Aorta (tissue), 5 donors: ENCODE results near the gene SOX15. TPM values are rescaled to one million over a fixed set of nuclear protein-coding genes. Genes with fewer than 3 reads are reported as not detected.
A peak's percentile ranks its signal among the peaks of the same experiment; 100 is the strongest.

Source experiments
- ATAC-seq: fragments of 200-7000 bp; cut with Tn5 transposase; one replicate; pipeline ENCODE4 v1.9.1; 2022; ENCODE audit warnings: moderate library complexity; ENCODE audit not compliant: low FRiP score
- DNase-seq, 2 donors: peaks; one replicate each; pipeline ENCODE4 v3.0.0-alpha.2; 2020
- H3K27ac ChIP-seq, 2 donors: one replicate each; pipeline ENCODE4 v1.5.1; 2013; ENCODE audit warnings: low read length in 2 of 2, mild to moderate bottlenecking in 2 of 2, moderate library complexity in 2 of 2, control low read depth in 1 of 2, inconsistent platforms in 1 of 2, low read depth in 1 of 2
- H3K27me3 ChIP-seq, 2 donors: one replicate each; pipeline ENCODE4 v1.6.1; 2013; ENCODE audit warnings: control low read depth in 1 of 2, low read length in 1 of 2, mild to moderate bottlenecking in 1 of 2, moderate library complexity in 1 of 2; ENCODE audit not compliant: insufficient read depth in 2 of 2, control insufficient read depth in 1 of 2
- H3K36me3 ChIP-seq, 2 donors: one replicate each; pipeline ENCODE4 v1.6.1; 2013; ENCODE audit warnings: control low read depth in 1 of 2, low read length in 1 of 2, mild to moderate bottlenecking in 1 of 2; ENCODE audit not compliant: insufficient read depth in 2 of 2, control insufficient read depth in 1 of 2
- H3K4me1 ChIP-seq, 2 donors: one replicate each; pipeline ENCODE4 v1.6.1; 2013; ENCODE audit warnings: low read length in 2 of 2, control low read depth in 1 of 2, mild to moderate bottlenecking in 1 of 2, moderate library complexity in 1 of 2; ENCODE audit not compliant: insufficient read depth in 2 of 2, control insufficient read depth in 1 of 2
- H3K4me3 ChIP-seq, 2 donors: one replicate each; pipeline ENCODE4 v1.5.1; 2013; ENCODE audit warnings: low read length in 2 of 2, control low read depth in 1 of 2, mild to moderate bottlenecking in 1 of 2
- H3K9me3 ChIP-seq: one replicate; pipeline ENCODE4 v1.6.1; 2013; ENCODE audit warnings: mild to moderate bottlenecking, low read length; ENCODE audit not compliant: control insufficient read depth
- WGBS, 2 donors: extraction: QIAGEN DNeasy Blood & Tissue Kit; methylation state at CpG; one replicate each; pipeline ENCODE4 v1.1.7; 2013; 5-methylcytosine and 5-hydroxymethylcytosine counted together
- intact Hi-C, 2 donors: fragments of 100-400 bp; cut with DNase I; formaldehyde crosslinking; loops; one replicate each; pipeline versions ENCODE4 v1.14.2 to v1.15.0; 2022
- polyA plus RNA-seq, 2 donors: library from polyadenylated mRNA; stranded (reverse); fragments of 200-250 nt; gene quantifications; one replicate each; pipeline ENCODE4 v1.2.3, GENCODE V29; 2013
- total RNA-seq, 2 donors: library from RNA; stranded (reverse); fragmentation: NEBNext Ultra II Directional; extraction: Animal tissue kit (Norgen Biotek cat#: 25700); gene quantifications; one replicate each; pipeline ENCODE4 v1.2.1, GENCODE V29; 2021
- donor health status: healthy with polysubstance abuse.
- donor health status: Bipolar disorder and iron deficiency.
- donor health status: DM: no; HTN: no; CAD: no.
- donor health status: DM: no; HTN: no; CAD: no.
- donor health status: DM: yes; HTN: yes; CAD: no.

Gene SOX15
- total and polyA plus RNA-seq, 4 donors: 0.50 to 2.8 (median 1.7) TPM

DNA sequence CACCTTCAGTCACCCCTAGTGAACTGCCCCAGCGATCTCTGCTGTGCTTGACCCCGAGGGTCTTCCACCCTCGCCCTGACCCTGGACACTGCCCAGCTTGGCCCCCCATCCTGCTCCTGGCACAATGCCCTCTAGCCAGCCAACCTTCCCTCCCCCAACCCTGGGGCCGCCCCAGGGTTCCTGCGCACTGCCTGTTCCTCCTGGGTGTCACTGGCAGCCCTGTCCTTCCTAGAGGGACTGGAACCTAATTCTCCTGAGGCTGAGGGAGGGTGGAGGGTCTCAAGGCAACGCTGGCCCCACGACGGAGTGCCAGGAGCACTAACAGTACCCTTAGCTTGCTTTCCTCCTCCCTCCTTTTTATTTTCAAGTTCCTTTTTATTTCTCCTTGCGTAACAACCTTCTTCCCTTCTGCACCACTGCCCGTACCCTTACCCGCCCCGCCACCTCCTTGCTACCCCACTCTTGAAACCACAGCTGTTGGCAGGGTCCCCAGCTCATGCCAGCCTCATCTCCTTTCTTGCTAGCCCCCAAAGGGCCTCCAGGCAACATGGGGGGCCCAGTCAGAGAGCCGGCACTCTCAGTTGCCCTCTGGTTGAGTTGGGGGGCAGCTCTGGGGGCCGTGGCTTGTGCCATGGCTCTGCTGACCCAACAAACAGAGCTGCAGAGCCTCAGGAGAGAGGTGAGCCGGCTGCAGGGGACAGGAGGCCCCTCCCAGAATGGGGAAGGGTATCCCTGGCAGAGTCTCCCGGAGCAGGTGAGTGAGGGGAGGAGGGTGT lies 31.2 kb downstream of the SOX15 start, which contains the start of gene TNFSF13:
TSS of gene TNFSF13 (plus strand) at position 207 of the 776 bp plus-strand sequence. CDS start at position 497, 290 bp downstream.
- no peaks in the 10 kb centered on the region for H3K36me3 ChIP-seq
- peak; percentile 80 to 81 for DNase-seq
- H3K4me3 ChIP-seq: no peak within 1 kb of the TSS
- H3K9me3 ChIP-seq: no peaks in the 10 kb centered on the region
- intact Hi-C loops: loop anchor here (1.0 to 5.0 kb wide), 3 partner anchors 42 to 206 kb away; partner anchors contain the start of gene KCTD11 (in 1 of the 2)
- ATAC-seq: peak; percentile 34
- no peaks in the 10 kb centered on the region for H3K27me3 ChIP-seq
- 22 to 25% methylated on average over 16 of the region's 16 CpGs for WGBS, 2 donors
- no peaks in the 10 kb centered on the region for H3K4me1 ChIP-seq
- peak within 1 kb of the TSS; percentile 62 to 93 for H3K27ac ChIP-seq

DNA sequence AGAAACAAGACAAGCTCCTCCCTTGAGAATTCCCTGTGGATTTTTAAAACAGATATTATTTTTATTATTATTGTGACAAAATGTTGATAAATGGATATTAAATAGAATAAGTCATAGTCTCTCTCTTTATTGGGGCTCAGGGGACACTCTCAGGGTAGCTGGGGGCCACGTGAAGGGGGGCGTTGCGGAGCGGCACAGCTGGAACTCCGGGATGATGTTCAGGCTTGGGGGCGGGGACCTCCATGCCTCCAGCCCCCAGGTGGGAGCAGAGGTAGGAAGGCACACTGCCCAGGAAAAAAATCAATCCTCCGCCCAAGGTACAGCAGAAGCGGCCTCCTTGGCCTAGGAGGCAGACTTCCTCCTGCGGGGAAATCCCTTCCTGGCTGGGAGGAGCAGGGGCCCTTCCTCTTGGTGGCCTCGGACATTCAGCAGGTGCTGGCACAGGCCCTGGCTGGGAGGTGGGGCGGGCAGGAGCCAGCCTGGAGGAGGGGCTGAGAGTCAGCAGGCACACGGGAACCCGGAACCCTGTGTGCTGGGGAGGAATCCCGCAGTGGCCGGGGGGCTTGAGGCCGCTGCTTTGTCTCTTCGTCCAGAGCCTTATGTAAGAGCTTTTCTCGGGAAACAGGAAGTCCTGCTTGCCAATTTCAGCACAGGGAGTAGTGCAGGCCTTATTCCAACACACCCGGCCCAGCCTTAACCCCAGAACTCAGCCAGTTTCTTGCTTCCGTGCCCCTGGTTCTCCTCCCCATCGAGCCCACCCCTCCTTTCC lies 31.9 kb downstream of the SOX15 start:
- DNase-seq (peak; percentile 89 to 94), ATAC-seq (peak; percentile 79)
- Histone ChIP-seq H3K36me3 (no peaks in the 10 kb centered on the region), H3K27me3 (no peaks in the 10 kb centered on the region), H3K9me3 (no peaks in the 10 kb centered on the region), H3K4me1 (no peaks in the 10 kb centered on the region), H3K27ac (peak overlapping the region; percentile 62 to 93), H3K4me3 (no peak overlapping the region)
- 7 to 8% methylated on average over 19 to 21 of the region's 21 CpGs for WGBS, 2 donors
- intact Hi-C loops: loop anchor here in 1 of 2 donors (2.0 to 5.0 kb wide), 2 partner anchors 121 to 206 kb away; partner anchors contain the start of gene KCTD11

DNA sequence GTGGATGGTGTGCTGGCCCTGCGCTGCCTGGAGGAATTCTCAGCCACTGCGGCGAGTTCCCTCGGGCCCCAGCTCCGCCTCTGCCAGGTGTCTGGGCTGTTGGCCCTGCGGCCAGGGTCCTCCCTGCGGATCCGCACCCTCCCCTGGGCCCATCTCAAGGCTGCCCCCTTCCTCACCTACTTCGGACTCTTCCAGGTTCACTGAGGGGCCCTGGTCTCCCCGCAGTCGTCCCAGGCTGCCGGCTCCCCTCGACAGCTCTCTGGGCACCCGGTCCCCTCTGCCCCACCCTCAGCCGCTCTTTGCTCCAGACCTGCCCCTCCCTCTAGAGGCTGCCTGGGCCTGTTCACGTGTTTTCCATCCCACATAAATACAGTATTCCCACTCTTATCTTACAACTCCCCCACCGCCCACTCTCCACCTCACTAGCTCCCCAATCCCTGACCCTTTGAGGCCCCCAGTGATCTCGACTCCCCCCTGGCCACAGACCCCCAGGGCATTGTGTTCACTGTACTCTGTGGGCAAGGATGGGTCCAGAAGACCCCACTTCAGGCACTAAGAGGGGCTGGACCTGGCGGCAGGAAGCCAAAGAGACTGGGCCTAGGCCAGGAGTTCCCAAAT lies 32.6 kb downstream of the SOX15 start:
- intact Hi-C loops: loop anchor here in 1 of 2 donors (5.0 kb wide), 1 partner anchor 205 kb away; the partner anchor contains the start of gene KCTD11
- no peaks in the 10 kb centered on the region for H3K36me3 ChIP-seq
- no peaks in the 10 kb centered on the region for H3K4me1 ChIP-seq
- 60 to 65% methylated on average over 15 to 19 of the region's 19 CpGs for WGBS, 2 donors
- no peak overlapping the region for H3K4me3 ChIP-seq
- DNase-seq (no peak), ATAC-seq (no peak)
- H3K27ac ChIP-seq: peak overlapping the region in 1 of 2 donors; percentile 93
- H3K9me3 ChIP-seq: no peaks in the 10 kb centered on the region
- no peaks in the 10 kb centered on the region for H3K27me3 ChIP-seq

DNA sequence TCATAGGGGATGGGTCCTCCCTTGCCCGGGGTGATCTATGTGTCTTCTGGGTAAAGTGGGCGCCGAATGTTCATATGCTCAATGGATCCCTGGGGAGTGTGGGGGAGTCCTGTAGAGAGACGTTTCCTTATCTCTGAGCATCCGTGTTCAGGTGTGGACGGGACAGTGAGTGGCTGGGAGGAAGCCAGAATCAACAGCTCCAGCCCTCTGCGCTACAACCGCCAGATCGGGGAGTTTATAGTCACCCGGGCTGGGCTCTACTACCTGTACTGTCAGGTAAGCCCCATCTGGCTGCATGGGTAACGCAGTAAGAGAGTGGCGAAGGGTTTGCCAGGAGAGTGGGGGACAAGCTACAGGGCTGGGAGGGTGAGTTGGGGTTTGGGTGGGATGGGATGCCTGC lies 33.3 kb downstream of the SOX15 start:
- Histone ChIP-seq H3K27me3 (no peaks in the 10 kb centered on the region), H3K27ac (no peak overlapping the region), H3K4me3 (no peak overlapping the region), H3K9me3 (no peaks in the 10 kb centered on the region), H3K4me1 (no peaks in the 10 kb centered on the region), H3K36me3 (no peaks in the 10 kb centered on the region)
- WGBS, 2 donors: 85 to 86% methylated on average over 12 of the region's 12 CpGs
- intact Hi-C loops: loop anchor here in 1 of 2 donors (5.0 kb wide), 1 partner anchor 204 kb away; the partner anchor contains the start of gene KCTD11
- ATAC-seq: no peak
- no peak for DNase-seq

DNA sequence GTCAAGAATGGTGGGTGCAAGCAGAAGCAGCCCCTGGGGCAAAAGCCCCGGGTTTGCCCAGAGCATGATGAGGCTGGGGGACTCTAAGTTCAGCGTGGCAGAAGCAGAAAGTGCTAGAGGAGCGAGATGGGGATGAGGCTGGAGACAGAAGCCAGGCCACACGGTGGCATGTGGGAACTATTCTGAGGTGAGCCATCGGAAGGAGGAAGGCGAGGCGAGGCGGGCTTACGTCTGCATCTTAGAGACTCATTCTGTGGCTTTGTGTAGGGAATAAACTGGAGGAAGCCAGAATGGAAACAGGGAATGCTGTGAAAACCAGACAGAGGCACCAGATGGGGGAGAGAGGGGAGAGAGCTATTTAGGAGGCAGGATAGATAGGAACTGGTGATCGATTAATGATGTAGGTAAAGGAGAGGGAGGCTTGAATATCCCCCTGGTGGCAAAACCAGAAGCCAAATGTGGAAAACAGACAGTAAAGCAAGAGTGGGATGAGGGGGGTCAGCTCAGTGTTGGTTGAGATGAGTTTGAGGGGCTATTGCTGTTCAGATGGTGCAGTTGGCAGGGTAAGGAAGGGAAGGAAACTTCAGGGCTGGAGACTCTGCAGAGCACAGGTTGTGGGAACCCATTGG lies 34.5 kb downstream of the SOX15 start:
- Histone ChIP-seq H3K9me3 (no peaks in the 10 kb centered on the region), H3K27me3 (no peaks in the 10 kb centered on the region), H3K4me1 (no peaks in the 10 kb centered on the region), H3K27ac (no peak overlapping the region), H3K4me3 (no peak overlapping the region), H3K36me3 (no peaks in the 10 kb centered on the region)
- intact Hi-C loops: loop anchor here in 1 of 2 donors (5.0 kb wide), 1 partner anchor 203 kb away; the partner anchor contains the start of gene KCTD11
- ATAC-seq: no peak
- DNase-seq: no peak
- WGBS, 2 donors: 59 to 66% methylated on average over 10 of the region's 10 CpGs

DNA sequence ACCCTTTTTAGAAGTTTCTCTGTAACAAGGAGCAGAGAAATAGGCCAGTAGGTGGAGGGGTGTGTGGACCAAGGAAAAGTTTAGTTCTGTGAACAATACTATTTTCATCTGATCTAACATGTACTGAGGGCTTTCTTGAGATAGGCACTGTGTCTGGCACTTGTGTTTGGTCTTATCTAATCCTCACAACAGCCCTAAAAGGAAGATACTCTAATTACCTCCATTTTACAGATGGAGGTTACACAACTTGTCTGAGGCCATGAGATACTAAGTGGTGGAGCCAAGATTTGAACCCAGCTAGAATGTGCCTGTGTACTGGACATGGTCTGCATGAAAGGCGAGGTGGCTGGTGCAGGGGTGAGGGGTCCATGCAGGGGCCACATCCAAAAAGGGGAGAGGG lies 36.5 kb downstream of the SOX15 start:
- Histone ChIP-seq H3K4me3 (no peak overlapping the region), H3K27me3 (no peaks in the 10 kb centered on the region), H3K4me1 (no peaks in the 10 kb centered on the region), H3K27ac (no peak overlapping the region), H3K9me3 (no peaks in the 10 kb centered on the region), H3K36me3 (no peaks in the 10 kb centered on the region)
- ATAC-seq (no peak), DNase-seq (no peak)
- 92 to 98% methylated on average over 1 of the region's 1 CpG for WGBS, 2 donors
- intact Hi-C loops: no loop called here

DNA sequence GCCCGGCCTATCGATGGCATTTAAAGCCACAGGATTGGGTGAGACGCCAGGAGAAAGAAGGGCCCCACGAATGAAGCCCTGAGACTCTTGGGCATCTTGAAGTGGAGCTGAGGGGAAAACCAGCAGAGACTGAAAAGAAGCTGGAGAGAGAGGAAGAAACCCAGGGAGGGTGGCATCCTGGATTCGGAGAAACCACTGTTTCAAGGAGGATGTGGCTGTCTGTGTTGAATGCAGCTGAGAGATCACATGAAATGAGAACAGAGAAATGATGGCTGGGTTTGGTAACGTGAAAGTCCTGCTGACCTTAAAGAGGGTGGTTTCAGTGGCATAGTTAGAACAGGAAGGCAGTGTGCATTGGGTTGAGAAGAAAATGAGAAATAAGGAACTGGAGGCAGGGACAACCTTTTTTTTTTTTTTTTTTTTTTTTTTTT lies 37.3 kb downstream of the SOX15 start:
- Histone ChIP-seq H3K36me3 (no peaks in the 10 kb centered on the region), H3K4me1 (no peaks in the 10 kb centered on the region), H3K4me3 (no peak overlapping the region), H3K9me3 (no peaks in the 10 kb centered on the region), H3K27me3 (no peaks in the 10 kb centered on the region), H3K27ac (no peak overlapping the region)
- ATAC-seq: no peak
- no peak for DNase-seq
- intact Hi-C loops: no loop called here
- WGBS, 2 donors: 86 to 89% methylated on average over 6 of the region's 6 CpGs

DNA sequence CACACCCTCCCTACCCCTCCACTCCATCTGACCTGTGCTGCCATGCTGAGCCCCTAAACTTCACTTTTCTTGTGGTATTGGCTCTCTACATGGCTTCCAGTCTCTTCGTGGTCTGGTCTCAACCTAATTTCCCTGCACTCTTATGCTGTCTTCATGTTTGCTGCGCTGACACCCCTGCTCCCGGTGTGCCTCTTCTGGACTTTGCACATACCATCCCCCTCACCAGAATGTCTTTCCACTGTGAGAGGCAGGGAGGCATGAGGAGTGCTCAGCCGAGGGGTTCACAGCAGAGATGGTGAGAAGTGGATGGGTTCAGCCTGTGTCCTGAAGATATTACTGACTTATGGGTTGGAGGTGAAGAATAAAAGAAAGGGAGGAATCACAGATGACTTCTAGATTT lies 38.5 kb downstream of the SOX15 start:
- WGBS, 2 donors: 82 to 90% methylated on average over 4 of the region's 4 CpGs
- no peaks in the 10 kb centered on the region for H3K36me3 ChIP-seq

More for the DNA sequence above, 38.5 kb downstream of the SOX15 start:
- Histone ChIP-seq H3K9me3 (no peaks in the 10 kb centered on the region), H3K4me1 (no peaks in the 10 kb centered on the region), H3K27me3 (no peaks in the 10 kb centered on the region), H3K4me3 (no peak overlapping the region), H3K27ac (no peak overlapping the region)
- ATAC-seq (no peak), DNase-seq (no peak)
- intact Hi-C loops: no loop called here
